GM23248 (cell line): Measurements from ENCODE around the gene SIRT6.

Source experiments
- EZH2 ChIP-seq: fragments of 200-600 bp; sonication (generic); IDR thresholded peaks from 2 replicates; pipeline ENCODE4 v1.6.1; 2018; ENCODE audit warnings: antibody characterized with exemption, mild to moderate bottlenecking; ENCODE audit not compliant: insufficient read depth, poor library complexity, severe bottlenecking
- EZH2phosphoT487 ChIP-seq: fragments of 200-600 bp; sonication (generic); IDR thresholded peaks from 2 replicates; pipeline ENCODE4 v1.6.1; 2018; ENCODE audit warnings: antibody characterized with exemption, moderate library complexity, mild to moderate bottlenecking, low read depth; ENCODE audit not compliant: insufficient read depth

- no peak for TF ChIP-seq EZH2phosphoT487
- TF ChIP-seq EZH2: no peak
Measured at GRCh38 chr19:4197228-4197624, 14.9 kb upstream of the SIRT6 start.
